GM18519 (cell line): ENCODE results near the gene CCT7.
"Not testable (repeated sequence)": the region's sequence is repeated elsewhere in the genome, so short reads cannot be mapped to it uniquely, and the experiment has no call there.

Experiments
- ATAC-seq: cut with Tn5 transposase; IDR thresholded peaks from one replicate; pipeline ENCODE4 v1.9.1; 2021; ENCODE audit warnings: mild to moderate bottlenecking, moderate library complexity; ENCODE audit not compliant: unreplicated experiment, low FRiP score

The CCT7 gene

DNA sequence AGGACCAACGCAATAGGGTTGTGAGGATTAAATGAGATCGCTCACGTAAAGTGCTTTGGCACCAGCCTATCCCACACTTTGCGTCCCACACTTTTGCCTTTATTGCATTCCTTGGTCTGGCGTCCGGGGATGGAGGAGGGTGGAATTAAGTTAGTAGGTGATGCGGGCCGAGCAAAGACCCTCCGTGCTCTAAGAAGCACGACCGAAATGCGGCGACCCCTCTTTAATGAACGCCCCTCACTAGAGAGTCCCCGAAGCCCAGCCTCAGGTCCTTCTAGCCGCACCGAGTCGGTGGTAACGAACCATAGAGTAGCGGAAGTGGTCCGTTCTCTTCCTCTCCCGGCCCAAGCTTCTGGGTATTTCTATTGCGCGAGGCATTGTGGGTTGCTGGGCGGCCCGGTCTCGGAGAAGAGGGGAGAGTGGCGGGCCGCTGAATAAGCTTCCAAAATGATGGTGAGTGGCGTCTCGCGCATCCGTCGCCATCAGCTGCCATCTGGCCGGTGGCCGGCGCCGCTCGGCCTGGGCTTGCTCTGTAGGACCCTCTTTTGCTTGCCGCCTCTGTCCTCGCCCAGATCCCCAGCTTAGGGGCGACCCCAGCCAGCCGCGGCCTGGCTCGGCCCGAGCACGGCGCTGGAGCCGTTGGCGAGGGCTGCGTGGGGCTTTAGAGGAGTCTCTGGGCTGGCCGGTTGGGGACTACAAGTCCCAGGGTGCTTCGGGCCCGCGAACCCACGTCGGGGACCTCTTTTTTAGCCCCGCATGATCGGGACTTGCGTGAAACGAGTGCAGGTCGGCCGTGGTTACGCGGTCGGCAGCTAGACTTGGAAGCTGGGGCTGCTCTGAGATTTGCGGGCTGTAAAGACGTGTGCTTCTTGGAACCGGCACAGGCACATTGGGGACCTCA, at the start of gene CCT7:
Gene CCT7, plus strand, starts transcription at position 377 of the 901 bp plus-strand sequence. Its CDS starts 71 bp downstream, at position 448.
- peak; percentile 38 for ATAC-seq

DNA sequence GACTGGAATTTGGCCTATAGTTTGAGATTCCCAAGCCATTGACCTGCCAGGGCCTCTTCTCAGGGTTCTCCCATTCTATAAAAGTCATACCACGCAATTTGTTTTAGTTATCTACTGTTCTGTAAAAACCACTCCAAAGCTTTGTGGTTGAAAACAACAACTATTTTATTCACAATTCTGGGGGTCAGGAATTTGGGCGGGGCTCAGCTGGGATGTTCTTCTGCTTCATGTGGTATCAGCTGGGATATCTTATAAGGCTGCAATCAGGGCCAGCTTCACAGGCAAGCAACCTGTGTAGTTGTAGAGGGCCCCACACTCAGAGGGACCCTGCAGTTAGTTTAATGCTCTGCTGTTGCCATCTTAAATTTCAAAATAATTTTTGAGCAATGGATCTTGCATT, 48.1 kb upstream of the CCT7 start:
- no peak for ATAC-seq

DNA sequence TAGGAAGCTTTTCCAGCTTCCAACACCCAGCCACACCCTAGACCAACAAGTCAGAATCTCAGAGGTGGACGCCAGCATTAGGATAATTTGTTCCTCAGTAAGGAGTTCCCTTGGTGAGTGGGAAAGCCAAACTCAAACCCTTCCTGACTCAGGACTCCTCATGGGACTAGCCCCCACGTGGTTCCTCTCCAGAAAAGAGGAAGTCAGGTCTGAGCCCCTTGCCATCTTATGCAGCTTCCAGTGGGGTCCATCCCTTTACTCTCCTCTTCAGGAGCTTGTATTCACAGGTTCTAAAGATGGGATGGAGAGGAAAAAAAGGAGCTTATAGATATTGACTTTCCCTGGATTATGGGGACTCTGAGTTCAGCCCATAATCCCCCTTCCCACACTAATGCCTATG, 46.6 kb upstream of the CCT7 start:
- no peak for ATAC-seq

DNA sequence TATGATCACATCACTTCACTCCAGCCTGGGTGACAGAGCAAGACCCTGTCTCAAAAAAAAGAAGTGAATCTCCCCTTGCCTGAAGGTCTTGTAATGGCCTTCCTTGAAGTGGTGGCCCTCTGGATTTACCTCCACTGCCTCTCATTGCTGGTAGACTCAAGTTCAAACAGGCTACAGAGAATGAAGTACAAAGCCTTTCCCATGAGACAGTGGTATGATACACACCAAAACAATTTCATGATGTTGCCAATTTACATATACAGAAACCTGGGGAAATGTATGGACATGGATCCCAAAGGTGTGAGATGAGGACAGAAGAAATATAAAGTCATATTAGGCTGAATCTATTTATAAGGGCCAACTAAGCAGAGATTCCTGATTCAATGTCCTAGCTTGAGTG, 36.5 kb upstream of the CCT7 start:
- no peak for ATAC-seq

DNA sequence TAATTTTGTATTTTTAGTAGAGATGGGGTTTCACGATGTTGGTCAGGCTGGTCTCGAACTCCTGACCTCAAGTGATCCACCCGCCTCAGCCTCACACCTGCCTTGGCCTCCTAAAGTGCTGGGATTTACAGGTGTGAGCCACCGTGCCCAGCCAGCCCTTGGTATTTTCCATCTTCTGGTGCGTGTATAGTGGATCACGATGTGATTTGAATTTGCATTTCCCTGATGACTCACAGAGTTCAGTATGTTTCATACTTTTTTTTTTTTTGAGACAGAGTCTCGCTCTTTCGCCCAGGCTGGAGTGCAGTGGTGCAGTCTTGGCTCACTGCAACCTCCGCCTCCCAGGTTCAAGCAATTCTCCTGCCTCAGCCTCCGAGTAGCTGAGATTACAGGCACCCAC, 33.8 kb upstream of the CCT7 start:
- not testable (repeated sequence) for ATAC-seq

DNA sequence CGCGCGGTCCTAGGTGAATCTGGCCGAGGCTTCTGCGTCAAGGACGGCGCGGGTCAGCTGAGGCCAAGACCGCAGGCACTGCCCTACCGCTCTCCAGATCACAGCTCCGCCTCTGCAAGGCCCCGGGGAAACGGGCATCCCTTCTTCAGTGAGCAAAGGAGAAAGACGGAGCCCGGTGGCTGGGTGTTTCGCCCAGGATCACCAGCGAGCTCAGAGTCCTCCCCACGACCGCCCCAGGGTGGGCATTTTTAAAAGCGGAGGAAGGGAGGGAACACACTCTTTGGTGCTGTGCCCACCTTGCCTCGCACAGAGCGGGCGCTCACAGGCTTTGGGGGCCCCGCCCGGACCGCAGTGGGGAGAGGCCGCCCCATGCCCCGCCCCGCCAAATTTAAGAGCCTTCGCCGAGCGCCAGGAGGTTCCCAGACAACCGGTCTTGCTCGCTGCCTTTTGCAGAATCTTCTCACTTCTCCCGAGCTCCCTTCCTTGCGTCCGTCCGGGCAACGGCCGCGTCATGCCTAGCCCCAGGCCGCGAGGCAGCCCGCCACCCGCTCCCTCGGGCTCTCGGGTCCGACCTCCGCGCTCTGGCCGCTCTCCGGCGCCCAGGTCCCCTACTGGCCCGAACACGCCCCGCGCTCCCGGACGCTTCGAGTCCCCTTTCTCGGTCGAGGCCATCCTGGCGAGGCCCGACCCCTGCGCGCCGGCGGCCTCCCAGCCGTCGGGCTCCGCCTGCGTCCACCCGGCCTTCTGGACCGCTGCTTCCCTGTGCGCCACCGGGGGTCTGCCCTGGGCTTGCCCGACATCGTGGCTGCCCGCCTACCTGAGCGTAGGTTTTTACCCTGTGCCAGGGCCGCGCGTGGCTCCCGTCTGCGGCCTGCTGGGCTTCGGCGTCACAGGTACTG, 31.7 kb upstream of the CCT7 start, which contains the start of gene NOTO:
Gene NOTO, plus strand, starts transcription at position 419 of the 899 bp plus-strand sequence. Its CDS starts 93 bp downstream, at position 512.
- ATAC-seq, result no peak

DNA sequence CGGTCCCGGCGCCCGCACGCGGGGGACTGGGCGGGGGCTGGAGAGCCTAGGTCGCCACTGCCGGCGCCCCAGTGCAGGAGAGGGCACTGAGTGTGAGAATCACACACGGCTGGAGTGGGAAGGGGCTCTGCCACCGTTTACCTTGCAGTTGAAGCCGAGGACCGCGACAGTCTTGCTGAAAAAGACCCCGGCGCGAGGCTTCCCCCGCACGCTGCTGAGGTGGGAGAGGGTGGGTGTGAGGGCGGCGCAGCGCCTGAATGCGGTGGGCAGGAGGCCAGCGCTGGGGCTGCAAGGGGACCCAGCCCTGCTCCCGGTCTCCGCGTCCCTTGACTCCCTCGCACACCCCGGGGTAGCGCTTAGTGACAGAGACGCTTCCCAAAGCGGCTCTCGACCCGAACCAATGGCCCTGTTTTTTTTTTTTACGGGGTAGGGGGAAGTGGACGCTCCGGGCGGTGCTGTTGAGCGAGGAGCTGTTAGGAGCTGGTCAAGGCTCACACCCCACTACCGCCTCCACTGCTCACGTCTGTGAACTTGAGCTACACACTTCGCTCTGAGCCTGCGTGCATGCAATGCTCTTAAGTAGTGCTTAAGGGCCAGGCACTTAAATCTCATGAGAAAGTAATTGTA, 30.9 kb upstream of the CCT7 start:
- ATAC-seq, result no peak

DNA sequence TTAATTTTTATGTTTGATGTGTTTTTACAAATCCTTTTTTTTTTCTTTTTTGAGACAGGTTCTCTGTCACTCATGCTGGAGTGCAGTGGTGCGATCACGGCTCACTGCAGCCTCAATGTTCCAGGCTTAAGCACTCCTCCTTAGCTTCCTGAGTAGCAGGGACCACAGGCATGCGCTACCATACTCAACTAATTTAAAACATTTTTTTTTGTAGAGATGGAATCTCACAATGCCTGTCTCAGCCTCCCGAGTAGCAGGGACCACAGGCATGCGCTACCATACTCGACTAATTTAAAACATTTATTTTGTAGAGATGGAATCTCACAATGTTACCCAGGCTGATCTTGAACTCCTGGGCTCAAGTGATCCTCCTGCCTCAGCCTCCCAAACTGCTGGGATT, 28.5 kb upstream of the CCT7 start:
- ATAC-seq, result no peak

DNA sequence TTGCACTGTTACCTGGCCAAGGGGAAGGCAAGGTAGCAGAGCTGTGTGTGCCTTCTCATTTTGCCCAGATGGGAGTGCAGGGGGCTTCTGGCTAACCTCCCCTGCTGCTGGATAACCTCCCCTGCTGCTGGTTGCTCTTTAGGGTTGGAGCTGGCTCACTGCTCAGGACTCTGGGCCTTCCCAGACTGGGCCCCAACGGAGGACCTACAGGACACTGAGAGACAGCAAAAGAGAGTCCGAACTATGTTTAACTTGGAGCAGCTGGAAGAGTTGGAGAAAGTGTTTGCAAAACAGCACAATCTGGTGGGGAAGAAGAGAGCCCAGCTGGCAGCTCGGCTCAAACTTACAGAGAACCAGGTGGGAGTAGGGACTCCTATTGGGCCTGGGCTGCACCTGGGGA, 25.9 kb upstream of the CCT7 start:
- no peak for ATAC-seq

DNA sequence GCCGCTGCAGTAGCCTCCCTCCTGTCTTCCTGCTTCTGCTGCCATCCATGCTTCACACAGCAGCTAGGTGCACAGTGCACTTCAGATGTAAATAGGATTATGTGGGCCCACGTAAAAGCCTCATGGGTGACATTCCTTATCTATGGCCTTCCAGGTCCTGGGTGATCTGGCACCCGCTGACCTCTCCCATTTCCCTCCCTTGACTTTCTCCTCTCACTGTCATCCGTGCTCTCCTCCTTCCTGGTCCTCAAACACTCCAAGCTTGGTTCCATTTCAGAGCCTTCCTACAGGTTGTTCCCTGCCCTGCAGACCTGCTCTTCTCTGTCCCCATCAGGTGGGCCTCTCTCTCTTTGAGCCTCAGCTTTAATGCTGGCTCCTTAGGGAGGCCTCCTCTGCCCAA, 24.1 kb upstream of the CCT7 start:
- no peak for ATAC-seq

DNA sequence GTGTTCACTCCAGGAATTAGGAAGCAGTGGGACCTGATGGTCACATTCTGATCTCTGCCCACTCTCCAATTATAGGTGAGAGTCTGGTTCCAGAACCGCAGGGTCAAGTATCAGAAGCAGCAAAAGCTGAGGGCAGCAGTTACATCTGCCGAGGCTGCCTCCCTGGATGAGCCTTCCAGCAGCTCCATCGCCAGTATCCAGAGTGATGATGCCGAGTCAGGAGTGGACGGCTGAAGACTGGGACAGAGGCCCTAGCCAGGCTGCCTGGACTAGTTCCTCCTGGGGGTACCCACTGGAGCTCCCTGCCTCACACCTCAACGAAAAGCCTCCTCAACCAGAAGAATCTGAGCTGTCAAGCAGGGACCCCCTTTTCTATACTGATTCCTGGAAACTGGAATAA, 23.4 kb upstream of the CCT7 start:
- no peak for ATAC-seq

DNA sequence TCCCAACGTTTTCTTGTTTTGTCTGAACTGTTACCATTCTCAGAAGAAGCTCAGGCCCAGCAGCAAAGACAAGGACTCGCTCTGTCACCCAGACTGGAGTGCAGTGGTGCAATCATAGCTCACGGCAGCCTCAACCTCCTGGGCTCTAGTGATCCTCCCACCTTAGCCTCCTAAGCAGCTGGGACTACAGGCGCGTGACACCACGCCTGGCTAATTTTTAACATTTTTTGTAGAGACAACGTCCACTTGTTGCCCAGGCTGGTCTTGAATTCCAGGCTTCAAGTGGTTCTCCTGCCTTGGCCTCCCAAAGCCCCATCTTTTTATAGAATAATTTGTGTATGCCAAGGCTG, 22.0 kb upstream of the CCT7 start:
- ATAC-seq, result no peak

DNA sequence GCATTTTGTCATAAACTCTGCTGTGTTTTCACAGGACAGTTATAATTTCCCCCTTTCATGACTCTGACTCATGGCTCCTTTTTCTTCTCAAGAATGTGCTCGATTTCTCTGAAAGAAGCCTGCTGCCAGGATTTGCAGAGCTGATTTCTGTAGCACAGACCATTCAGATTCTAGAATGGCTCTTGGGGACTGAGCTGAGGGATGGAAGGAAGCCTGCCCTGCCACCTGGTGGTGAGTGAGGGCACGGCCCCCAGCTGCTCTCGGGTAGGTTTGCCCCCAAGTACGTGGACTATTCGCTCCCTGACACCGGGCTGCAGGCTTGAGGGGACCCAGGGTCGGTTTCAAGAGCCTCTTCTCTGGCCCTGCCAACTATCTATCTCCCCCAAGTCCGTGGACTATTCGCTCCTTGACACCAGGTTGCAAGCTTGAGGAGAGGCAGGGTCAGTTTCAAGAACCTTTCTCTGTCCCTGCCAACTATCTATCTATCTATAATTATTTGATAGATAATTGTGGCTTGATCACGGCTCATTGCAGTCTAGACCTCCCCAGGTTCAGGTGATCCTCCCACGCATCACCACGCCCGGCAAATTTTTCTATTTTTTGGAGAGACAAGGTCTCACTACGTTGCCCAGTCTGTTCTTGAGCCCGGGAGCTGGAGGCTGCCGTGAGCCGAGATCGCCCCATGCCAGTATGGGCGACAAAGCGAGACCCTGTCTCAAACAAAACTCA, 21.5 kb upstream of the CCT7 start:
- no peak for ATAC-seq

DNA sequence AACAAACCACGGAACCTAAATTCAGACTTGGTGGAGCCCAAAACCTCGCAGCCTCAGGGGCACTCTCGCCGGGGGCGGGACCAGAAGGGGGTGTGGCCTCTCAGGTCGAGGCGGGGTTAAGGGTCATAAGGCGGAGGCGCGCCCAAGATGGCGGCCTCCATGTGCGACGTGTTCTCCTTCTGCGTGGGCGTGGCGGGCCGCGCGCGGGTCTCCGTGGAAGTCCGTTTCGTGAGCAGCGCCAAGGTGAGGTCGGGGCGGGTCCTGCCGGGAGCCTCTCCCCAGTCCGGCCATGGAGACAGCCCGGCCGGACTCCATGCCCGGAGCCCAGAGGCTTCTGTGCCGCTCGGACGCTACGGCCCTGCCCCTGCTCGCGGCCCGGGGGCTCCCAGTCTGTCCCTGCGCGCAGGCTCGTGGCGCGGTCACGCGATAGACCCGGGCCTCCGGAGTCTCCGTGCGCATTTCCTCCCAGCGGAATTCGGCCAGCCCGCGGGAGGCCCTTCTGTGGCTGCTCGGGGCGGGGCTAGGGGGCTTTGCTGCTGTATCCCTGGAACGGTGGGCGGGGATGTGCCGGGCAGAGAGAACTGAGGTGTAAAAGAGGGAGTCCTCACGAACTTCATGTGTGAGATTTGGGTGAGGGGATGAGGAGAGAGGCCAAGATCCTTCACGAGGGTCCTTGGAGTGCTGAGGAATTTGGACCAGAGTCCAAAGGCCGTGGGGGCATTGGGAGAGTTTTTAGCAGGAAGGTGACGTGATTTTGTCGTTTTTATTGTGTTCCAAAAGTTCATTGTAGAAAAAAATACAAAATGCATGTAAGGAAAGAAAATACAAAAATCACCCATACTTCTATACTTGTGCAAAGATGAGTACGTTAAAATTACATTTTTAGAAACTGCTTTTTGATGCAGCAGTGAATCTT, 19.7 kb upstream of the CCT7 start, which contains the start of gene SMYD5:
Gene SMYD5, plus strand, starts transcription at position 126 of the 916 bp plus-strand sequence. Its CDS starts 22 bp downstream, at position 148.
- peak; percentile 66 for ATAC-seq

DNA sequence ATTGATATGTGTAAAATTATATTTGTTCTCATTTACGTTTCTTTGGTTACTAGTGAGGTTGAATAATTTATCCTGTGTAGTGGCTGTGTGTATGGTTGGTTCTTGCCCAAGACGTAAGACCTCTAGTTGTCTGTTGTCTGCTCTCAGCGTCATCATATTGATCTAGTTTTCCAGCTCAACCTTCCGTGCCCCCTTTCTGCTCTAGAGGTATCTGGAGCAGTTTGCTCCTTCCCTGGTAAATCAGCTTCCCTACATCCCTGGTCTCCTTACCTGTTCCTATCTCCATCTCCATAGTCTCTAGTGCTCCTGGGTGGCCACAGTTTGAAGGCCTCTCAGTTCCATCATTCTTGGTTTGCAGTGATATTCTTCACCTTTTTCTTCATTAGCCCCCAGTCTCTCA, 18.9 kb upstream of the CCT7 start:
- no peak for ATAC-seq

DNA sequence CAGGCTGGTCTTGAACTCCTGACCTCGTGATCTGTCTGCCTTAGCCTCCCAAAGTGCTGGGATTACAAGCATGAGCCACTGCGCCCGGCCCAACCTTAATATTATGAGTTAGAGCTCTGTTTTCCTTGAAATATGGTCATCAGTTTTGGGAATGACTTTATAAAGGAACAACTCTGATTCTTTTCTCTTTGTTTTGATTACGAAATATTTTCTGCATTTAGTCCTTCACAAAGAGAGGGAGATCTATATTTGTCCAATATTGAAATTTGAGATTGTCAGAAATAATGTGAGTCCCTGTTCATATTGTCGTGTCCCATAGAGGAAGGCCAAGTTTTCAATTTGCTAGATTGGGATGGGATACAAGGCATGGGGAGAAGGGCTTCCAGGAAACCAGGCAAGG, 16.9 kb upstream of the CCT7 start:
- ATAC-seq, result no peak

DNA sequence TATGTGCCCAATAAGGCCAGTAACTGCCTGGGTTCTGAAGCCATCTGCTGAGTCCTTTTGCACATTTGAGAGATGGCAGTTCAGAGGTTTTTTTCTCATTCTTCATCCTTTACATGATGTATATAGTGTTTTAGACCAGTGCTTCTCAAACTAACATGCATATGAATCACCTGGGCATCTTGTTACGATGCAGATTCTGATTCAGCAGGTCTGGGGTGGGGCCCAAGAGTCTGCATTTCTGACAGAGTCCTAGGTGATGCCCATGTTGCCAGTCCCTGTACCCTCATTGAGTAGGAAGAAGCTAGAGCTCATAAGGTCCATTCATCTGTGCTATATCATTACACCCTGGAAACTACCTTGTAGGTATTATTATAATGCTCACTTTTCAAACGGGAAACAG, 16.3 kb upstream of the CCT7 start:
- no peak for ATAC-seq

DNA sequence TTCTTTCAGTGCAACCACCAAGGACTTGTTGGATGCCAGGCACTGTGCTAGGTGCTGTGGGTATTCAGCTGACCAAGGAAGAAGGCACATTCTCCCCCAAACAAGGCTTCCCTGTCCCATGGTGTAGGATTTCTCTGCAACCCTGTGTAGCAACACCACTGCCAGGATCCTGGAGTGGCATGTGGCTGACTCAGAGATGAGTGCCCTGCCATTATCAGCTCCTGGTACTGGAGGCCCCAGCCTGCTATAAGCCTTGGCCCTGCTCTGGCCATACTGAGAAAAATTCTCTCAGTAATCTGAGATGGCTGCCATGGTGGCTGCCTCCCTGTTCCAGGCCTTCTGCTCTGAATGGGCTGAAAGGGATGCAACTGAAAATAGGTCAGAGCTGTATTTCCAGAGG, 15.8 kb upstream of the CCT7 start:
- no peak for ATAC-seq

DNA sequence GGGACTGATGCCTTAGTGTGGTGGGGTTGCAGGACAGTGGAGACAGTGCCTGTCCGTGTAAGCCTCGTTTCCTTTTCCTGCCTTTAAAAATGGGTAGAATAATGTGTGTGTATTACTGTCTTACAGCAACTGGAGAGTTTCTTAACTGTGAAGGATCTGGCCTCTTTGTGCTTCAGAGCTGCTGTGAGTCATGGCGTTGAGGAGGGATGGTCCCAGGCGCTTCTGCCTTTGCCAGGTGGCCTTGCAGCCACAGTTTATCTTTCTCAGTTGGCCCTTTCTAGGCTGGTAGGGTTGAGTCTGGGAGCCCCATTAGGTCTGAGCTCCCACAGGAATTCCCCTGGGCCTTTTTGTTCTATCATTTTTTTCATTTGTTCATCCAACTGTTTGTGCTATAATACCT, 10.3 kb upstream of the CCT7 start:
- ATAC-seq, result no peak
